Erythroblast (primary cell): ENCODE results near the gene TRPC4AP.

ENCODE experiments used
- DNase-seq, 2 experiments: peaks; one replicate each; lab custom pipeline; 2025; lab: John Stamatoyannopoulos, UW
- GATA1 ChIP-seq: IDR thresholded peaks from 2 replicates; pipeline ENCODE4 v1.6.1; 2011; ENCODE audit warnings: low read depth, mild to moderate bottlenecking, control low read depth, low read length, moderate library complexity
- POLR2A ChIP-seq: IDR thresholded peaks from 2 replicates; pipeline ENCODE4 v1.6.1; 2011; ENCODE audit warnings: mild to moderate bottlenecking, low read length

TRPC4AP gene

DNA sequence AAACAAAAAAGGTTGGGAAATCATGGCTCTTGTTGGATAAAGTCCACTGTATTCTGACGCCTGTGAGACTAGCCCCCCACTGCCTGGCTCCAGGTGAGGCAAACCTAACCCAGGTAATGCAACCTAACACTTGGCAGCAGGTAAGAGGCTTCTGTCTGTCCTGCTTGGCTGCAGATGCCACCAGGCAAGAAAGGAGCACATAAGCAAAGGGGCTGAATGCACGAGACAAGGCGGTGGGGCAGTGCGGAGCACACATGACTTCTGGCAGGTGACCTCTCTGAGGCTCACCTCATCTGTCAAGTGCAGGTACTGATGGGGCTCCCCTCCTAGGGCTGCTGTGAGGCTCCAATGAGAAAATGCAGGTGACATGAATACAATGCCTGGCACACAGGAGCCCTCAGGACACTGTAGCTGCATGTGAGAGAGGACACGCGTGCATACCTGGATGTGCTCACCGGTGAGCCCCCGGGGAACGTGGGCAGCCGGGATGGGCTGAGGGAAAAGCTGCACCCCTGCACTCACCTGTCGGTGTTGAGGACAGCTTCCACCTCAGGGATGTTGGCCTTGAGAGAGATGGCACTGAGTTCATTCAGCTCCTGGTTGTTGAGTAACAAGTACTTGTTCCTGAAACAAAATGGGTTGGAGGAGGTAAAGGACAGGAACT lies 82.8 kb downstream of the TRPC4AP start:
- TF ChIP-seq POLR2A = no peak
- no peak for TF ChIP-seq GATA1
- no peak for DNase-seq

DNA sequence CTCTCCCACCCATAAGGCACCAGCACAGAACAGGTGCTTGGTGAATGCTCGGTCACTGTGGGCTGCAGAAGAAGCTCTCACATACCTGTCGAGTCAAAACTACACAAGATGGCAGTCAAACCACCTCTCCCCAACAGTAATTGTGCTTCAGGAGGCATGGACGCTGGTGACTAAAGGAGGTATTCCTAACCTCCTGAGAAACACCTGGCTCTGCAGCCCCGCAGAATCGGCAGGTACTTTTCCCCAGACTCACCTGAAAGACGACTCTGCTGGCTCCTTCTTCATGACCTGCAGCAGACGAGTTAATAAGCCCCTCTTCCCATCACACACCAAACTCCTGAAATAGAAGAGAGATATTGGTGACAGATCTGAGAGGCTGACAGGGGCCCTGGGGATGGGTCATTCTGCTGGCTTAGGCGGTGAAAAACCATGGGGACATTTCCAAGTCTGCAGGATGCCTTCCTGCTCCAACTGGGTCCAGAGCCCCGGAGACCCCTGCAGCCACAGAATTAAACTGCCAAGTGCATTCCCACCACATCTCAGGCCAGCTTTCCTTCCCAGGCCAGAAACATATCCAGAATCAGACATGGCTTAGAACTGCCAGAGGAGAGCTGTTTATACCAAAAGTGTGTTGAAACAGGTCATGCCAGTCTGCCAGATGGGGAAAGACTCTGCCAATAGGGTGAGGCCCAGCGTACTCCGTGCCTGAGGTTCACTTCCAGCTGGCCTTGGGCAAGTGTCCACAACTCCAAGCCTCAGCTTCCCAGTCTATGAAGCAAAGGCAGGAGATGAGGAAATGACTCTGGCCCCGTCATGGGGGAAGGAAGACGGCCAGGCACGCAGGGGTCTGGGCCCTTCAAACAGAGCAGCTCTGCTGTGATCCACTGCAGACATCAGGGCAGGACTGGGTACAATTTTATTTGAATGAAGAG lies 83.9 kb downstream of the TRPC4AP start:
- no peak for DNase-seq
- no peak for TF ChIP-seq POLR2A
- TF ChIP-seq GATA1 = no peak

DNA sequence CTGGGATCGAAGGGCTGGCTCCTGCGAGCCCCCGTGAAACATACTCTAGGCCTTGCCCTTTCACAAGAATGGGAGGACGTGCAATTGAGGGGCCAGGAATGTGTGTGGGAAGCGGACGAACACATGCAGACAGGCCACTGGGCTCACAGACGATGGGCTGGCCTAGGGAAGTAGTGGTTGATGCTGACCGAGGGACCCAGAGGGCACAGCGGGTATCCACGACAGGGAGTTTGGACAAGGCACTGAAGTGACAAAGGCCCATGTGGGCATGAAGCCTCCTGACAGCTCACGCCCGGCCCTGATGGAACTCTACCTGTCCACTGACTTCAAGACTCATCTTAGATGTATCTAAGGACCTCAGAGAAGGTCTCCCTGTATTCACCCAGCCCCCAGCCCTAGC lies 84.7 kb downstream of the TRPC4AP start:
- TF ChIP-seq GATA1 (no peak), POLR2A (no peak)
- DNase-seq = no peak

DNA sequence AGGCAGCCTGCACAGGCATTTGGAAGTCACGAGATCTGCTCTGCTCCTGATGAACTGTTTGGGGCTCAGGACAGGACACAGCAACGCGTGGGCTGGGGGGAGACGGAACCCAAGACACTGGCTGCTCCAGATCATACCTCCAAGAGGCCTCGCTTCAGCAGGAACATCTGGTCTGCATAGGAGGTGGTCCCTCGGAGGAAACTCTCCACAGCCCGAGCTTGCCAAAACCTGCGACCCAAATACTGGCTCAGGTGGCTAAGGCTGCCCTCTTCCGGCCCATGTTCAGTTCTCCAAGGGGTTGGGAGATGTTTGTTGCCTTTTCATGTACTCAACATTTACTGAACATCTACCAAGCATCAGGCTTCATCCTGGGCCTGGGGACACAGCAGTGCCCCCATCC lies 85.2 kb downstream of the TRPC4AP start:
- no peak for DNase-seq
- TF ChIP-seq POLR2A (no peak), GATA1 (no peak)

DNA sequence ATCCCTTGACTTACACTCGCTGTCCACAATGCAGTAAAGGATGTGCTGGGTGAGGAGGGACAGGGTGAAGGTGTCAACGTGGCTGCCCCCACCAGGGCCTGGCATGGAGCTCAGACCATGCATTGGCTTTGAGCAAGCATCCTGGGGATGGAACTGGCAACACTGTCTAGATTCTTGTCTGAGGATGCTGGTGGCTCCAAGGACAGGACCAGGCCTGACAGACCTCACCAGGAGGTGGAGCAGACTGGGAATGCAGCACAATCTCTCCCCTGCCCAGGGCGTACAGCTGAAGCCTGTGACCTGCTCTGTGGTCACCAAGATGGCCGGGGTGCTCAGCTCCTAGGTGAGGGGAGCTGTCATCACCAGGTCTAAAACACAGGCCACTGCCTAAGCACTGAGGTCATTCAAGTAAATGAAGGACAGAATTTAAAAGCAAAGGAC lies 86.1 kb downstream of the TRPC4AP start:
- TF ChIP-seq GATA1 (no peak), POLR2A (no peak)
- DNase-seq = no peak

DNA sequence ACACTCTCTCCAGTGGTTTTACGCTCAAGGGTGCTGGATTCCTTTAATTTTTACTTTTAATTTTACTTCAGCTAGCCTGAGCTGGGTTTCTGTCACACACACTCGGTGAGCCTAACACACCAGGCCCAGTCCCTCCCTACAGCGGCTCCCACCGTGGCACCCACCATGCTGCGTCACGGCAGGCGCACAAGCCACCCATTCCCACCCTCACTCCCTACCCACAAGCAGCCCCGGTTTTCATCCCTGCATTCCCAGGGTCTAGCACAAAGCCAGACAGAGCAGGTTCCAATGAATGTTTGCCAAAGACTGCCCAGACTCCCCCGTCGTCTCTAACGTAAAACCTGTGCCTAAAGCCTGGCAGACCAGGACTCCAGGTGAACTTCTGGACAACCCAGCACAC lies 86.6 kb downstream of the TRPC4AP start:
- TF ChIP-seq POLR2A (no peak), GATA1 (no peak)
- DNase-seq = no peak

DNA sequence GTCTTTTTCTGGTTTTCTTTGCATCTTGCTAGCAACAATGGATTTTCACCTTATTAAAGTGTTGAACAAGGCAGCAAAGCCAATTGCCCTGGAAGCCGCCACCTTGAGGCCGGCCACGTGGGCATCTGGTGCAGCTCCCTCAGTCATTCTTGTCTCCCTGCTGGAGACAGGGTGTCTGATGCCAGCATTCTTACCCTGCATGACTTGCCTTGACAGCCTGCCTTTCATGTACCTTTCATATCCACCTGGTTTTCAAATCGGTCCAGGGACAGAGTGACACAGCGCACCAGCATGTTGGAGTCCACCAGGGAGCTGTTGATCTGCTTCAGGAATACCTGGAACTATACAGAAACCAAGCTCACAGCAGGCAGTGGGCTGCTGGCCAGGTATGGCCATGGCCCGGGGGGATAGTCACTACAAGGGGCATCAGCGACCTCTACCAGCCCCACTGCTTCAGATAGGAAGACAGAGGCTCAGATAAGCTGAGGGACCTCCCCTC lies 87.1 kb downstream of the TRPC4AP start:
- DNase-seq = no peak

DNA sequence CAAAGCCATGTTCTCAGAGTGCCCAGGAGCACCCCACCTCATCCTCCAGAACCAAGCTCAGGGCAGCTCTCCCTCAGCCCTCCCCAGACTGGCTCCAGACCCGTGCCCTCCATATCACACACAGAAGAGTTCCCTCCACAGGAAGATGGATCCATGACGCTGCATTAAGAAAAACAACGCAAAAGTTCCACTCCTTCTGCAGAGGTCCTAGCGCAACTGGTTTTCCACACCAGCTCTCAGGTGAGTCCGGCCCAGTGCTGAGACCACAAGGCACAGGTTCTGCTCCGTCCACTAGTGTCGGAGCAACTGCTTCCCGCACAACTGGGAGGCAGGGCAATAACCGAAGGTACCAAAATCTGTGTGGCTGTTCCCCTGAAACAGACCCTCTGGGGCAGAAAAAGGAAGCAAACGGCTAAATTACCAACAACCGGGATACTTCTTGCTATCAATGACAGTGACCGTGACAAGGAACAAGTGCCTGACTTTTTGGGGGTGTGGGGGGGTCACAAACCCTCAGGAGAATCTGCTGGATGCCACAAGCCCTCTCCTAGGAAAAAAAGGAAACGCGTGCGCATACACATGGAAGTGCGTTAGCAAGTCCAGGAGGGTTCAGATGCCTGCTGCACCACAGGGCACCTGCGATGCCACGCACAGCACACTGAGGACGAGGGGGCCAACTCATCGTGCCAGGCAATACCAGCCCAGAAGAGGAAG lies 87.7 kb downstream of the TRPC4AP start:
- no peak for DNase-seq
- TF ChIP-seq POLR2A (no peak), GATA1 (no peak)

More for the DNA sequence above, 87.1 kb downstream of the TRPC4AP start:
- TF ChIP-seq GATA1 = no peak
- no peak for TF ChIP-seq POLR2A

DNA sequence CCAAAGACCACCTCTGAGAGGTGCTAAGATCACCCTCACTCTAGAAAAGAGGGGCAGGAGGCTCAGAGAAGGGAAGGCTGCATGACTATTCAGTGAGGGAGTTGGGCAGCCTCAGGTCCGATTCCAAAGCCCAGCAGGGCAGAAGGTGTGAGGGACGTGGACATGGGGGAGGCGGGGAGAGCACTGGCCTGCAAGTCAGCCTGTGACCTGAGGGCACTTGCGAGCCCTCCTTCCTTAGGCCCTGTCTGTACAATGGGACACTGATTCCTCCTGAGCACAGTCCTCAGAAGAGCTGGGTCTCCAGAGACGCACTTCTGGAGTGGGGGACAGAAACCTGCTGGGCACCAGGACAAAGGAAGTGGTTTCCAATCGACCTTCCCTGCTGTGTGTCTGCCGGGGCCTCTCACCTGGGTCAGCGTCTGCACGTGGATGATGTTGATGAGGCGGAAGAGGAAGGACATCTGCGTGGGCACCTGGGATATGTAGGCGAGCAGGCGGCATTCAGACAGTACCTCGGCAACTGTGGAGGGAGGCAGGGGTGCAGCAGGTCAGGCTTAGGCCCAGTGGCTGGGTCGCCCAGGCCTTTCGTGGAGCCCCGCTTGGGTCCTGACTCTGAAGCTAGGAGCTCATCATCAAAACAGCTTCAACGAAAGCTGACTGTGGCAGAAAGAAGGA lies 88.4 kb downstream of the TRPC4AP start:
- no peak for TF ChIP-seq POLR2A
- TF ChIP-seq GATA1 = no peak
- no peak for DNase-seq

DNA sequence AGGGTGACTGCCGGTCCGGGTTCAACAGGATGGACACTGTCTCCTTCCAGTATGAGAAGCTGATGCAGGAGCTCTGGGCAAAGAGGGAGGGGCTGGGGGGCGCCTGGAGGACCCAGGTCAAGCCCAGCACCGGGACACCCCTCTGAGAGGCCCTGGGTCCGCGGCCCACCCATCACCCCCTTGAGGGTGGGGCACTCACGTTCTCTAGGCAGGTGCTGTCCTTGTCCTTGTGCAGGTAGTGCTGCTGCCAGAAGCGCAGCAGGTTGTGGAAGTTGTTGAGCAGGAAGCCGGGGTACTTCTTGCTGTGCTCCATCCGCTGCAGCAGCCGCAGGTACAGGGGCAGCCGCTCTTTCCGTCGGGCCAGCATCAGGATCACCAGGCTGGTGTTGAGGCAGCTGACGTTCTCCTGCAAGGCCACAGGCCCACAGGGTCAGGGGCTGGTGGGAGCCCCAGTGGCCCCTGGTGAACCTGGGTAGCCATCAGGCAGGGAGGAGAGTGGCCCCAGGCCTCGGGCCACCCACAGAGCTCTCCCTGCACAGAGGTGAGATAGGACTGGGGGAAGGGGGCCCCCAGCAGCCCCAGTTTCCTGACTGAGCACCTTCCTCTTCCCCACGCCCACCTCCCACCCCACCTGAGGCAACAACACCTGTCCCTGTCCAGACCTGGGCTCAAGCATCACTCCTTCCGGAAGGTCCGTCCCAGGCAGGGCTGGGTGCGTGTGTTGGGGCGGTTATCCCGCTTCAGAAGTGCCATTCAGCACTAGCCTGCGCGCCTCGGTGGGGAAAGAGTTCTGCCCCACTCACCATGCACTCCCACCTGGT lies 89.2 kb downstream of the TRPC4AP start:
- no peak for DNase-seq
- TF ChIP-seq GATA1 = no peak

DNA sequence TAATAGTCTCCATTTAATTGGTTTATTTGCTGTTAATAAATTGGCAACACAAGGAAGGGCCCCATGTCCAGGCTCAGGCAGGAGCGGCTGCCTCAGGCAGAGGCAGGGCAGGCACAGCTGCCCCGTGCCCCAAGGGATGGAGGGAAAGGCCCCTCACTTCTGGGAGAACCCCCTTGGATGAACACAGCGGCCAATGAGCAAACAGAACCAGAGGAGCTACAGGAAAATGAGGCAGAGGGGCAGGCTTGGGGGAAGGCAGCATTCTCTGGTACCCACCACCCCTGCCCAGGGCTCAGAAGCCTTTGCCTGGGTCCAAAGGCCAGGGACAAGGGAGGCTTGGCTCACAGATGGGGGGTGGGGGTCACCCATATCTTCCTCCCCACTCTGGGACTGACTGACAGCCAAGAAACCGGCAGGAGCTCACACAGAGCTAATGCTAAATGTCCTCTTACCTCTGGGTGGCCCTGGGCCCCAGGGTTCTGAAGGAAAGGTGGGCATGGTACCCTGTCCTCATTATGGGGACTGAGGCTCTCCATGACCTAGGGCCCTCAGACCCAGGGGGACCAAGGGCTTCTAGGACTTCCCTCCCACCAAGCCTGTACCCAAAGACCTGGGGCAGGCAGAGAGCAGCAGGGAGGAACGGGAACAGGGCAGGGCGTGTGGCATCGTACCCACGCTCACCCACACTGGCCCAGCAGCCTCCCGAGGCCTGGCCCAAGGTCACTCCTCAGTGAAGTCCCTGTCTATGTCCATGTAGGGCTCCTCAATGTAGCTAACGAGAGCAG lies 90.0 kb downstream of the TRPC4AP start:
- no peak for DNase-seq
- TF ChIP-seq GATA1 (no peak), POLR2A (no peak)
